MCF 10A (cell line): ENCODE data around the gene FILIP1L. TPM values are rescaled to one million over a fixed set of nuclear protein-coding genes. Genes with fewer than 3 reads are reported as not detected.

Experiments used
- BruUV-seq: library from RNA; stranded (reverse); fragments of 400-500 nt; replicated peaks from 2 replicates; lab custom pipeline; 2021; lab: Mats Ljungman, UMichigan
- CTCF ChIA-PET: fragments of 300-600 bp; sonication (Branson Sonifier 250); formaldehyde crosslinking; extraction: SDS; loops from one replicate; lab custom pipeline; 2021; ENCODE audit warnings: antibody characterized with exemption, inconsistent platforms; lab: Yijun Ruan, JAX
- POLR2A ChIA-PET: fragments of 300-600, 350-650 bp; sonication (Branson Sonifier 250); formaldehyde crosslinking; extraction: SDS; loops from one replicate; lab custom pipeline; 2020; ENCODE audit warnings: antibody characterized with exemption, inconsistent platforms; lab: Yijun Ruan, JAX
- DNase-seq: peaks from one replicate; pipeline ENCODE4 v3.0.0-alpha.2; 2018; ENCODE audit not compliant: unreplicated experiment
- H3K27ac Mint-ChIP-seq: one replicate; pipeline ENCODE4 v1.8.0; 2022; ENCODE audit warnings: mild to moderate bottlenecking, low read depth, mixed read lengths; ENCODE audit not compliant: unreplicated experiment
- H3K27me3 Mint-ChIP-seq: one replicate; pipeline ENCODE4 v1.8.0; 2022; ENCODE audit warnings: mixed read lengths; ENCODE audit not compliant: insufficient read depth, unreplicated experiment
- H3K36me3 Mint-ChIP-seq: one replicate; pipeline ENCODE4 v1.8.0; 2022; ENCODE audit warnings: mild to moderate bottlenecking, moderate library complexity, mixed read lengths; ENCODE audit not compliant: insufficient read depth, unreplicated experiment
- H3K4me1 Mint-ChIP-seq: one replicate; pipeline ENCODE4 v1.8.0; 2022; ENCODE audit warnings: mixed read lengths; ENCODE audit not compliant: insufficient read depth, unreplicated experiment
- H3K4me3 Mint-ChIP-seq: one replicate; pipeline ENCODE4 v1.8.0; 2022; ENCODE audit warnings: mild to moderate bottlenecking, moderate library complexity, mixed read lengths; ENCODE audit not compliant: unreplicated experiment
- H3K9me3 Mint-ChIP-seq: one replicate; pipeline ENCODE4 v1.8.0; 2022; ENCODE audit warnings: mixed read lengths; ENCODE audit not compliant: unreplicated experiment
- intact Hi-C: fragments of 100-400 bp; cut with micrococcal nuclease; formaldehyde crosslinking; loops from 2 replicates; pipeline ENCODE4 v1.14.1; 2022
- total RNA-seq: library from RNA; stranded (reverse); gene quantifications from 2 replicates; pipeline ENCODE4 v1.2.3, GENCODE V29; 2022
- TF ChIP-seq, protein P1 (sequence below): fragments of 200-600 bp; IDR thresholded peaks from one replicate; pipeline ENCODE4 v1.8.0; 2022; ENCODE audit warnings: antibody characterized with exemption, mild to moderate bottlenecking; ENCODE audit not compliant: unreplicated experiment

FILIP1L gene
- total RNA-seq, 1 experiment from 2014 or later = 2.4 TPM

GRCh38 chr3:100043271-100043670 is 71.0 kb downstream of the FILIP1L start:
- no TSS peak for BruUV-seq
- H3K27me3 Mint-ChIP-seq = no peaks in the 10 kb centered on the region
- H3K36me3 Mint-ChIP-seq = peaks cover 12% of the 10 kb centered on the region
- ChIA-PET POLR2A (interaction anchor here (0.9 to 3.5 kb wide), 8 partner anchors 10 to 217 kb away, joined by 3 to 32 read pairs (median 7); partner anchors contain the start of gene TBC1D23), CTCF (interaction anchor here (1.2 to 2.4 kb wide), 3 partner anchors 11 to 211 kb away, joined by 3 to 8 read pairs (median 6); no protein-coding TSS in a partner anchor)
- peaks cover 70% of the 10 kb centered on the region for H3K4me1 Mint-ChIP-seq
- TF ChIP-seq, protein P1, sequence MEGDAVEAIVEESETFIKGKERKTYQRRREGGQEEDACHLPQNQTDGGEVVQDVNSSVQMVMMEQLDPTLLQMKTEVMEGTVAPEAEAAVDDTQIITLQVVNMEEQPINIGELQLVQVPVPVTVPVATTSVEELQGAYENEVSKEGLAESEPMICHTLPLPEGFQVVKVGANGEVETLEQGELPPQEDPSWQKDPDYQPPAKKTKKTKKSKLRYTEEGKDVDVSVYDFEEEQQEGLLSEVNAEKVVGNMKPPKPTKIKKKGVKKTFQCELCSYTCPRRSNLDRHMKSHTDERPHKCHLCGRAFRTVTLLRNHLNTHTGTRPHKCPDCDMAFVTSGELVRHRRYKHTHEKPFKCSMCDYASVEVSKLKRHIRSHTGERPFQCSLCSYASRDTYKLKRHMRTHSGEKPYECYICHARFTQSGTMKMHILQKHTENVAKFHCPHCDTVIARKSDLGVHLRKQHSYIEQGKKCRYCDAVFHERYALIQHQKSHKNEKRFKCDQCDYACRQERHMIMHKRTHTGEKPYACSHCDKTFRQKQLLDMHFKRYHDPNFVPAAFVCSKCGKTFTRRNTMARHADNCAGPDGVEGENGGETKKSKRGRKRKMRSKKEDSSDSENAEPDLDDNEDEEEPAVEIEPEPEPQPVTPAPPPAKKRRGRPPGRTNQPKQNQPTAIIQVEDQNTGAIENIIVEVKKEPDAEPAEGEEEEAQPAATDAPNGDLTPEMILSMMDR = no peak
- peak overlapping the region; percentile 79 for H3K27ac Mint-ChIP-seq
- no peak overlapping the region for H3K4me3 Mint-ChIP-seq
- intact Hi-C loops = loop anchor here (5.0 kb wide), 1 partner anchor 41 kb away; no protein-coding TSS in a partner anchor
- no peaks in the 10 kb centered on the region for H3K9me3 Mint-ChIP-seq
- no peak for DNase-seq

- no peaks in the 10 kb centered on the region for H3K27me3 Mint-ChIP-seq
- H3K9me3 Mint-ChIP-seq = no peaks in the 10 kb centered on the region
- peak overlapping the region; percentile 29 for H3K4me3 Mint-ChIP-seq
- POLR2A ChIA-PET = interaction anchor here (0.7 to 3.5 kb wide), 14 partner anchors 10 to 218 kb away, joined by 3 to 32 read pairs (median 7); partner anchors contain the start of gene TBC1D23
- intact Hi-C loops = loop anchor here (1.0 to 5.0 kb wide), 2 partner anchors 40 to 196 kb away; no protein-coding TSS in a partner anchor
- DNase-seq = peak; percentile 68
- peaks cover 61% of the 10 kb centered on the region for H3K4me1 Mint-ChIP-seq
- H3K36me3 Mint-ChIP-seq = peaks cover 12% of the 10 kb centered on the region
- BruUV-seq = no TSS peak
- TF ChIP-seq, protein P1 = no peak
- CTCF ChIA-PET = interaction anchor here (0.6 to 2.5 kb wide), 10 partner anchors 10 to 626 kb away, joined by 3 to 15 read pairs (median 3); no protein-coding TSS in a partner anchor
- peak overlapping the region; percentile 79 for H3K27ac Mint-ChIP-seq
These were observed 71.9 kb downstream of the FILIP1L start for GRCh38 chr3:100042166-100042981.

GRCh38 chr3:100041328-100041749 is 73.0 kb downstream of the FILIP1L start:
- BruUV-seq = no TSS peak
- H3K27ac Mint-ChIP-seq = peak overlapping the region; percentile 79
- TF ChIP-seq, protein P1 = no peak
- ChIA-PET CTCF (interaction anchor here (0.6 to 2.5 kb wide), 10 partner anchors 11 to 627 kb away, joined by 3 to 15 read pairs (median 3); no protein-coding TSS in a partner anchor), POLR2A (interaction anchor here (0.6 to 3.5 kb wide), 17 partner anchors 8 to 1635 kb away, joined by 3 to 32 read pairs (median 7); partner anchors contain the start of gene TBC1D23)
- peaks cover 54% of the 10 kb centered on the region for H3K4me1 Mint-ChIP-seq
- H3K9me3 Mint-ChIP-seq = no peaks in the 10 kb centered on the region
- H3K27me3 Mint-ChIP-seq = no peaks in the 10 kb centered on the region
- H3K36me3 Mint-ChIP-seq = peaks cover 12% of the 10 kb centered on the region
- DNase-seq = peak; percentile 72
- H3K4me3 Mint-ChIP-seq = peak overlapping the region; percentile 29
- intact Hi-C loops = loop anchor here (2.0 to 5.0 kb wide), 2 partner anchors 39 to 141 kb away; no protein-coding TSS in a partner anchor
